Subcutaneous abdominal adipose tissue (tissue), 5 donors: ENCODE data around the gene GCNT1.

Experiments
- H3K27ac ChIP-seq: one replicate; pipeline ENCODE4 v1.7.0; 2013; ENCODE audit warnings: low read depth, mild to moderate bottlenecking, inconsistent platforms, low read length, moderate library complexity
- H3K27me3 ChIP-seq, 5 donors: one replicate each; pipeline ENCODE4 v1.7.0; 2013; ENCODE audit warnings: low read length in 5 of 5, inconsistent platforms in 1 of 5; ENCODE audit not compliant: control insufficient read depth in 5 of 5, insufficient read depth in 4 of 5
- H3K36me3 ChIP-seq, 5 donors: one replicate each; pipeline ENCODE4 v1.7.0; 2013; ENCODE audit warnings: low read length in 5 of 5; ENCODE audit not compliant: control insufficient read depth in 5 of 5, insufficient read depth in 5 of 5
- H3K4me1 ChIP-seq, 5 donors: one replicate each; pipeline ENCODE4 v1.7.0; 2013; ENCODE audit warnings: low read length in 5 of 5, mild to moderate bottlenecking in 3 of 5, moderate library complexity in 1 of 5; ENCODE audit not compliant: control insufficient read depth in 5 of 5, insufficient read depth in 5 of 5
- H3K4me3 ChIP-seq, 5 donors: one replicate each; pipeline ENCODE4 v1.7.0; 2013; ENCODE audit warnings: low read length in 5 of 5, low read depth in 1 of 5
- H3K9ac ChIP-seq, 5 donors: one replicate each; pipeline ENCODE4 v1.7.0; 2013; ENCODE audit warnings: low read length in 5 of 5, mild to moderate bottlenecking in 4 of 5, moderate library complexity in 3 of 5
- H3K9me3 ChIP-seq, 5 donors: one replicate each; pipeline ENCODE4 v1.7.0; 2013; ENCODE audit warnings: low read length in 5 of 5; ENCODE audit not compliant: control insufficient read depth in 5 of 5
- donor health status: healthy.
- donor health status: healthy.
- donor health status: healthy.
- donor health status: healthy.
- donor health status: healthy.

Gene GCNT1

DNA sequence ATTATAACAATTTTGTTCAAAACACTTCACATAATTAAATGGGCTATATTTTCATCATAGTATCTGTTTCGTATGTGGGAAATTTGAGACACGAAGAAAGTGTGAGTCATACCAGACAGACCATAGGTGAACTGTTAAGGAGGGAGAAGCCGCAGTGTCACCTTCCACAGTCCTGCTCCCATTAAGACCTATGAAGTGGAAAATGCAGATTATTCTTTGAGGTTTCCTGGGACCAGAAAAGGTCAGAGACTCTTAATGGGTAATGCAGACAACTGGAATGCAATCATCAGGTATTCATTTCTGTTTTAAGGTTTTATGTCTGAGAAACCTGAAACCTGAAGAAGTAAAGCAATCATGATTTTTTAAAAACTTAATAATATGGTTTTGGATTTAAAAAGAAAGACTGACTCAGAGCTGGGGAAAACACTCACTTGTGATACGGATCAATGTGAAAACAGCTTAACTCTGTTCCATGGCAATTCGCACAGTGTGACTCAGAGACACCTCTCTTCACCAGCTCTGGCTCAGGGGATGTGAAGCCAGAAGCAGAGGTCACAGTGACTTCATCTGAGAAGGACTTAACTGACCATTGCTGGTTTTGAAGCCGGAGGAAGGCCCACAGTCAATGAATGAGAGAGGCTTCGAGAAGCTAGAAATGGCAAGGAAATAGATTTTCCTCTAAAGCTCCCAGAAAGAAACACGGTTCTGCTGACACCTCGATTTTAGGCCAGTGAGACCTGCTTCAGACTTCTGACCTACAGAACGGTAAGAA is 17.2 kb upstream of the GCNT1 start:
- no peak overlapping the region for H3K9ac ChIP-seq
- no peak overlapping the region for H3K27ac ChIP-seq
- H3K4me3 ChIP-seq = no peak overlapping the region
- H3K27me3 ChIP-seq = no peaks in the 10 kb centered on the region
- no peaks in the 10 kb centered on the region for H3K4me1 ChIP-seq
- no peaks in the 10 kb centered on the region for H3K36me3 ChIP-seq
- no peaks in the 10 kb centered on the region for H3K9me3 ChIP-seq

GRCh38 chr9:76443887-76444286 is 15.1 kb upstream of the GCNT1 start:
- no peaks in the 10 kb centered on the region for H3K9me3 ChIP-seq
- H3K27me3 ChIP-seq = no peaks in the 10 kb centered on the region
- no peak overlapping the region for H3K9ac ChIP-seq
- H3K27ac ChIP-seq = no peak overlapping the region
- H3K4me1 ChIP-seq = peaks cover 0 to 6% (median 0%) of the 10 kb centered on the region in 5 donors
- H3K4me3 ChIP-seq = no peak overlapping the region
- no peaks in the 10 kb centered on the region for H3K36me3 ChIP-seq

GRCh38 chr9:76444322-76444929 is 14.6 kb upstream of the GCNT1 start:
- H3K4me1 ChIP-seq = peaks cover 0 to 6% (median 0%) of the 10 kb centered on the region in 5 donors
- H3K27me3 ChIP-seq = no peaks in the 10 kb centered on the region
- no peaks in the 10 kb centered on the region for H3K36me3 ChIP-seq
- H3K27ac ChIP-seq = no peak overlapping the region
- H3K9me3 ChIP-seq = no peaks in the 10 kb centered on the region
- no peak overlapping the region for H3K9ac ChIP-seq
- H3K4me3 ChIP-seq = no peak overlapping the region

DNA sequence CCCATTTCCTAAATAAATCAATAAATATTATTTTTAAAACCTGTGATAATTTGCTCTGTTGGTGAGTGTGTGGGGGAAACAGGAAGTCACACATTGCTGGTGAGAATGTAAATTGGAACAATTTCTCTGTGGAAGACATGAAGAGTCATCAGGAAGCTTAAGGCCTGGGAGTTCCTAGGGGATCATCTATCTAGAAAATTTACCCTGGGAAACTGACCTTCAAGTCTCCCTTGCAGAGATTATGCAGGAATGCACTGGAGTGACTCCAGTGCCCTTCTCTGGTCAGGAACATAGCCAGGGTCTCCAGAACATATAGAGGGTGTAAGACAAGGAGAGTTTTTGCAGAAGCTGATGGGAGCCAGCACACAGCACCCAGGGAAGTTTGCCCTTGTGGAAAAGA is 13.0 kb upstream of the GCNT1 start:
- no peak overlapping the region for H3K9ac ChIP-seq
- no peaks in the 10 kb centered on the region for H3K9me3 ChIP-seq
- no peak overlapping the region for H3K4me3 ChIP-seq
- no peaks in the 10 kb centered on the region for H3K27me3 ChIP-seq
- no peaks in the 10 kb centered on the region for H3K36me3 ChIP-seq
- H3K4me1 ChIP-seq = peaks cover 0 to 6% (median 0%) of the 10 kb centered on the region in 5 donors
- no peak overlapping the region for H3K27ac ChIP-seq

GRCh38 chr9:76448501-76448900 is 10.5 kb upstream of the GCNT1 start:
- Histone ChIP-seq H3K4me3 (no peak overlapping the region), H3K27me3 (no peaks in the 10 kb centered on the region), H3K4me1 (peaks cover 0 to 6% (median 0%) of the 10 kb centered on the region in 5 donors), H3K27ac (no peak overlapping the region), H3K9ac (no peak overlapping the region), H3K36me3 (no peaks in the 10 kb centered on the region), H3K9me3 (no peaks in the 10 kb centered on the region)

GRCh38 chr9:76451234-76451633 is 7.7 kb upstream of the GCNT1 start:
- Histone ChIP-seq H3K4me3 (no peak overlapping the region), H3K9me3 (no peaks in the 10 kb centered on the region), H3K9ac (no peak overlapping the region), H3K27me3 (no peaks in the 10 kb centered on the region), H3K4me1 (peaks cover 0 to 6% (median 0%) of the 10 kb centered on the region in 5 donors), H3K27ac (no peak overlapping the region), H3K36me3 (no peaks in the 10 kb centered on the region)

GRCh38 chr9:76452839-76453238 is 6.1 kb upstream of the GCNT1 start:
- H3K4me1 ChIP-seq = peaks cover 0 to under 1% (median 0%) of the 10 kb centered on the region in 5 donors

DNA sequence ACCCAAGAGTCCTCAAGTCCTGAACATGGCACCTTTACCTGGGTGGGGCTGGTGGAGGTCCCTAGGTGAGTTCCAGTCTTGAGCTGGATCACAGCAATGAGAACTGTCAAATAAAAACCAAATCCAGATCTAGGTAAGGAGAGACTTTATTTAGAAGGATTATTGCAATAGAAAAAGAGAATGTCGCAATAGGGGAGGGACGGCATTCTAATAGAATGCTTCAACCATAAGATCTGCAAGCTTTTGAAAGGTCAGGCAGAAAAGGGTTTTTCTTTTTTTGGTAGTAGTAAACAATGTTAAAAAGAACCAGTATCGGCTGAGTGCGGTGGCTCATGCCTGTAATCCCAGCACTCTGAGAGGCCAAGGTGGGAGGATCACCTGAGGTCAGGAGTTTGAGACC is 5.2 kb upstream of the GCNT1 start:
- H3K27ac ChIP-seq = no peak overlapping the region
- no peak overlapping the region for H3K4me3 ChIP-seq
- no peaks in the 10 kb centered on the region for H3K36me3 ChIP-seq
- H3K27me3 ChIP-seq = no peaks in the 10 kb centered on the region
- H3K9ac ChIP-seq = no peak overlapping the region
- no peaks in the 10 kb centered on the region for H3K9me3 ChIP-seq
- peaks cover 0 to 2% (median 1%) of the 10 kb centered on the region in 5 donors for H3K4me1 ChIP-seq

More at GRCh38 chr9:76452839-76453238, 6.1 kb upstream of the GCNT1 start:
- Histone ChIP-seq H3K4me3 (no peak overlapping the region), H3K9me3 (no peaks in the 10 kb centered on the region), H3K9ac (no peak overlapping the region), H3K27ac (no peak overlapping the region), H3K27me3 (no peaks in the 10 kb centered on the region), H3K36me3 (no peaks in the 10 kb centered on the region)

- no peak overlapping the region for H3K4me3 ChIP-seq
- no peaks in the 10 kb centered on the region for H3K9me3 ChIP-seq
- H3K27me3 ChIP-seq = no peaks in the 10 kb centered on the region
- no peaks in the 10 kb centered on the region for H3K36me3 ChIP-seq
- no peak overlapping the region for H3K9ac ChIP-seq
- peaks cover 0 to 8% (median 6%) of the 10 kb centered on the region in 5 donors for H3K4me1 ChIP-seq
- H3K27ac ChIP-seq = no peak overlapping the region
Observed at GRCh38 chr9:76454311-76454710, 4.7 kb upstream of the GCNT1 start.

DNA sequence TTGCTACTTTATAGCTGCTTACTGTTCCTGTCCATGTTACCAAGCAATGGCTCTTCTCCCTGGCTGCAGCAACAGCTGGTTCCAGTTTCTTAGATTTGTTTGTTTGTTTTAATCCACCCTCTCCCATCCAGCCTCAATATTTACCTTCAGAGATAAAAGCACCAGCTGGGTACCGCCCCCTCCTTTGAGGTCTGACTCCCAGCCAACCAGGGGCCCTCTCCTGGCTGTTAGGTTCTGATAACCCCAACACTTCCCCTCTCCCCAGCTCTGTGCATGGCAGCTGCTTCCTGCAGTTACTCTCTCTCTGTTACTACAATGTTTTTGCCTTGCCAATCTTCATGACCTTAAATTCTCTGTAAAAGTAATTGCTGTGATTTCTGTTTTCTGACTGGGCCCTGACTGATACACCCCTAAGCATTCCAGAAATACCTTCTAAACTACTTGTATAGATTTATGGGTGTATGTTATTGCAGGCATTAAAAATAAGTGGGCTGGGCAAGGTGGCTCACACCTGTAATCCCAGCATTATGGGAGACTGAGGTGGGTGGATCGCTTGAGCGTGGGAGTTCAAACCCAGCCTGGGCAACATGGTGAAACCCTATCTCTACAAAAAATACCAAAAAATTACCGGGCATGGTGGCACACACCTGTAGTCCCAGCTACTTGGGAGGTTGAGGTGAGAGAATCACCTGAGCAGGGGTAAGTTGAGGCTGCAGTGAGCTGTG is 2.6 kb upstream of the GCNT1 start:
- Histone ChIP-seq H3K9ac (no peak overlapping the region), H3K4me3 (no peak overlapping the region), H3K27me3 (no peaks in the 10 kb centered on the region), H3K36me3 (no peaks in the 10 kb centered on the region), H3K9me3 (no peaks in the 10 kb centered on the region), H3K27ac (no peak overlapping the region), H3K4me1 (peaks cover 2 to 21% (median 15%) of the 10 kb centered on the region in 5 donors)
